ENCODE results near the gene SLC25A22.

The SLC25A22 gene

GRCh38 chr11:787084-787675 lies 10.9 kb downstream of the SLC25A22 start:
- no peak for DNase-seq (ENCODE audit: low read depth in 2 of 2)
- no peak overlapping the region for H3K4me3 ChIP-seq (replicated peaks in 1 of 2; ENCODE audit: low read depth in 2 of 2, low read length in 2 of 2)
- no peak for TF ChIP-seq CTCF (IDR thresholded peaks at IDR 0.05; ENCODE audit: low read depth, low read length)

GRCh38 chr11:786235-787083 lies 11.6 kb downstream of the SLC25A22 start:
- DNase-seq (ENCODE audit: low read depth in 2 of 2) = no peak
- no peak for TF ChIP-seq CTCF (IDR thresholded peaks at IDR 0.05; ENCODE audit: low read depth, low read length)
- no peak overlapping the region for H3K4me3 ChIP-seq (replicated peaks in 1 of 2; ENCODE audit: low read depth in 2 of 2, low read length in 2 of 2)

GRCh38 chr11:783581-784015 lies 14.5 kb downstream of the SLC25A22 start:
- TF ChIP-seq CTCF (IDR thresholded peaks at IDR 0.05; ENCODE audit: low read depth, low read length) = peak; percentile 88
- peak; percentile 75 to 93 for DNase-seq (ENCODE audit: low read depth in 2 of 2)
- no peak overlapping the region for H3K4me3 ChIP-seq (replicated peaks in 1 of 2; ENCODE audit: low read depth in 2 of 2, low read length in 2 of 2)

- no peak for TF ChIP-seq CTCF (IDR thresholded peaks at IDR 0.05; ENCODE audit: low read depth, low read length)
- no peak for DNase-seq (ENCODE audit: low read depth in 2 of 2)
- H3K4me3 ChIP-seq (replicated peaks in 1 of 2; ENCODE audit: low read depth in 2 of 2, low read length in 2 of 2) = no peak overlapping the region
These were observed 15.6 kb downstream of the SLC25A22 start for GRCh38 chr11:782264-783174.

- DNase-seq (ENCODE audit: low read depth in 2 of 2) = no peak
- no peak for TF ChIP-seq CTCF (IDR thresholded peaks at IDR 0.05; ENCODE audit: low read depth, low read length)
- H3K4me3 ChIP-seq (replicated peaks in 1 of 2; ENCODE audit: low read depth in 2 of 2, low read length in 2 of 2) = no peak overlapping the region
These were observed 18.0 kb downstream of the SLC25A22 start for GRCh38 chr11:779955-780532.

Measured in cardiac fibroblast (primary cell).